Measurements from ENCODE around the gene SPOPL. TPM values are rescaled to one million over a fixed set of nuclear protein-coding genes. Genes with fewer than 3 reads are reported as not detected.
A peak's percentile ranks its signal among the peaks of the same experiment; 100 is the strongest.
"Not testable (repeated sequence)": the region's sequence is repeated elsewhere in the genome, so short reads cannot be mapped to it uniquely, and the experiment has no call there.

The SPOPL gene
- total RNA-seq, 1 donor from 2014 or later, result 9.5 TPM

- not testable (repeated sequence) for DNase-seq (ENCODE audit: low read depth in 2 of 2)
Measured at GRCh38 chr2:138523018-138523672, 21.6 kb downstream of the SPOPL start.

GRCh38 chr2:138523673-138524042 is 22.1 kb downstream of the SPOPL start:
- DNase-seq (ENCODE audit: low read depth in 2 of 2), result not testable (repeated sequence)

- DNase-seq (ENCODE audit: low read depth in 2 of 2), result not testable (repeated sequence)
Measured at GRCh38 chr2:138524353-138524752, 22.8 kb downstream of the SPOPL start.

- DNase-seq (ENCODE audit: low read depth in 2 of 2), result no peak
Measured at GRCh38 chr2:138531913-138532312, 30.3 kb downstream of the SPOPL start.

GRCh38 chr2:138534791-138535190 is 33.2 kb downstream of the SPOPL start:
- no peak for DNase-seq (ENCODE audit: low read depth in 2 of 2)

- DNase-seq (ENCODE audit: low read depth in 2 of 2), result no peak
Measured at GRCh38 chr2:138536302-138536701, 34.7 kb downstream of the SPOPL start.

- no peak for DNase-seq (ENCODE audit: low read depth in 2 of 2)
Measured at GRCh38 chr2:138536740-138537139, 35.2 kb downstream of the SPOPL start.

- no peak for DNase-seq (ENCODE audit: low read depth in 2 of 2)
Measured at GRCh38 chr2:138537170-138537915, 35.8 kb downstream of the SPOPL start.

GRCh38 chr2:138544206-138544605 is 42.6 kb downstream of the SPOPL start:
- DNase-seq (ENCODE audit: low read depth in 2 of 2), result not testable (repeated sequence)

GRCh38 chr2:138548796-138549195 is 47.2 kb downstream of the SPOPL start:
- no peak for DNase-seq (ENCODE audit: low read depth in 2 of 2)

GRCh38 chr2:138550172-138550571 is 48.6 kb downstream of the SPOPL start:
- no peak for DNase-seq (ENCODE audit: low read depth in 2 of 2)

GRCh38 chr2:138550670-138551287 is 49.2 kb downstream of the SPOPL start:
- DNase-seq (ENCODE audit: low read depth in 2 of 2), result no peak

- no peak for DNase-seq (ENCODE audit: low read depth in 2 of 2)
Measured at GRCh38 chr2:138554123-138554522, 52.6 kb downstream of the SPOPL start.

- DNase-seq (ENCODE audit: low read depth in 2 of 2), result no peak
Measured at GRCh38 chr2:138559641-138560040, 58.1 kb downstream of the SPOPL start.

GRCh38 chr2:138564586-138565229 is 63.1 kb downstream of the SPOPL start:
- DNase-seq (ENCODE audit: low read depth in 2 of 2), result no peak

GRCh38 chr2:138565230-138565598 is 63.6 kb downstream of the SPOPL start:
- no peak for DNase-seq (ENCODE audit: low read depth in 2 of 2)

GRCh38 chr2:138572318-138572717 is 70.7 kb downstream of the SPOPL start:
- DNase-seq (ENCODE audit: low read depth in 2 of 2), result no peak

GRCh38 chr2:138577066-138577465 is 75.5 kb downstream of the SPOPL start:
- no peak for DNase-seq (ENCODE audit: low read depth in 2 of 2)

GRCh38 chr2:138579556-138579955 is 78.0 kb downstream of the SPOPL start:
- DNase-seq (ENCODE audit: low read depth in 2 of 2), result no peak

- peak in 1 of 2 donors; percentile 21 for DNase-seq (ENCODE audit: low read depth in 2 of 2)
Measured at GRCh38 chr2:138581909-138582308, 80.3 kb downstream of the SPOPL start.

- DNase-seq (ENCODE audit: low read depth in 2 of 2), result no peak
Measured at GRCh38 chr2:138589663-138590062, 88.1 kb downstream of the SPOPL start.

GRCh38 chr2:138596403-138596802 is 94.8 kb downstream of the SPOPL start:
- DNase-seq (ENCODE audit: low read depth in 2 of 2), result no peak

Measured in dermis microvascular lymphatic vessel endothelial cell (primary cell).